AG20443 (cell line): ENCODE data around the gene OGFOD1.
"Not testable (repeated sequence)": the region's sequence is repeated elsewhere in the genome, so short reads cannot be mapped to it uniquely, and the experiment has no call there.

Source experiments
- DNase-seq: peaks from one replicate; pipeline ENCODE4 v3.0.0; 2012; ENCODE audit warnings: low spot score, mixed read lengths

The OGFOD1 gene

GRCh38 chr16:56480776-56481467, 29.6 kb downstream of the OGFOD1 start:
- DNase-seq, result no peak

DNA sequence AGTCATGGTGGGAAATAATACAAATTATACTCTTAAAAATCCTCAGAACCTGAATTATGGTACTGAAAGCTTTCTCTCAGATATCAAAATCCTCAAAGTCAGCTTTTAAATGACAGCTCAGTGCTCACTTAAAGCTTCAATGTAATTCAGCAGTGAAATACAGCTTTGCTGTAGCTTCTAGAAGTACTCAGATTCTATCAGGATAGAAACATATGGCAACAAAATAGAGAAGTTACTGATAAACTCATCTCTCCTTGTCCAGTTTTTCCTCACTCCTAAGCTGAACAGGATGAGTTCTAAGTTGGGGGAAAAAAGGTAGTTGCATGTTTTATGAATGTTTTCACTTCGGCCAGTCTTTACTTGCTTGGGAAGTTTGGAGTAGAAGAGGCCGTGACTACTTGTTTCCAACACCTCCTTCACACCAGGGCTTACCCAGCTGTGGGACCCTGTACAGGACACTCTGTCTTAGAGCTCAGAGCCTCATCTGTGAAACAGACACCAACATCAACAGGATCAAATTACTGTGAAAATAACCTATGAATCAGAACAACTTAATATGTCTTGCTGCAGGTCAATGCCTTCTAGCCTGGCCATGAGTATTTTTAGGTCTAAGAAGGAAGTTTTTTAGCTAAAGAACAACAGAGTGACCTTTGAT, 30.2 kb downstream of the OGFOD1 start:
- no peak for DNase-seq

DNA sequence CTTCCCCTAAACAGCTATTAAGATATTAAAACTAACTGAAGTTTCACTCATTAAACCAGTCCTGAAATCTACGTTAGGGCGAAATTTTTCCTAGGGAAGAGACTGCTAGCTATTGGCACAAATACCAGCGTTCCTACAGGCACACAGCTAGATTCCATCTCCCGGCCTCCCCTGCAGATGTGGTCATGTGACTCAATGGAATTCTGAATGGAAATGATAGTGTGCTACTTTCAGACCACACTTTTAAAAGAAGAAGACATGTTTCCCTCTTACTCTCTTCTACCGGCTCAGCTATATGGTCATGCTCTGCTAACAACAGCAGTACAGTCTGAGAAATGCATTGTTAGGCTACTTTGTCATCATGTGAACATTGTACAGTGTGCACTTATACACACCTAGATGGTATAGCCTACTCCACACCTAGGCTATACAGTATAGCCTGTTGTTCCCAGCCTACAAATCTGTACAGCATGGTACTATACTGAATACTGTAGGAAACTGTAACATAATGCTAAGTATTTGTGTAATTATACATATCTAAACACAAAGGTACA, 31.4 kb downstream of the OGFOD1 start:
- no peak for DNase-seq

- DNase-seq, result no peak
These were observed 32.0 kb downstream of the OGFOD1 start for GRCh38 chr16:56483394-56483793.

DNA sequence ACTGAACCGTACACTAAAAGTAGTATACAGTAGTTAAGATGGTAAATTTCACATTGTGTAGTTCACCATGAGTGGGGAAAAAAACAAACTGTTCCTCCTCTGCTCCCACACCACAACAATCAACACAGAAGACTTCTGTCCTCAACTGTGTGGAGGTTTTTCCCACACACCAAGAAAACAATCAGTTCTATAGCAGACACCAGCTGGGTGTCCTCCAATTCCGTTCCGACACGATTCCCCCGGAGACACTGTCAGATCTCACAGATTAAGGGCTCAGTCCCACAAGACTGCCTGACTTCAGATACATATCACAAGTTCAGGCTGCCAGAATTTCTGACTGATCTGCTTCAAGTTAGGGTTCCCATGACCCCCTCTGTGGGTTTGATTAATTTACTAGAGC, 36.7 kb downstream of the OGFOD1 start:
- DNase-seq, result no peak

DNA sequence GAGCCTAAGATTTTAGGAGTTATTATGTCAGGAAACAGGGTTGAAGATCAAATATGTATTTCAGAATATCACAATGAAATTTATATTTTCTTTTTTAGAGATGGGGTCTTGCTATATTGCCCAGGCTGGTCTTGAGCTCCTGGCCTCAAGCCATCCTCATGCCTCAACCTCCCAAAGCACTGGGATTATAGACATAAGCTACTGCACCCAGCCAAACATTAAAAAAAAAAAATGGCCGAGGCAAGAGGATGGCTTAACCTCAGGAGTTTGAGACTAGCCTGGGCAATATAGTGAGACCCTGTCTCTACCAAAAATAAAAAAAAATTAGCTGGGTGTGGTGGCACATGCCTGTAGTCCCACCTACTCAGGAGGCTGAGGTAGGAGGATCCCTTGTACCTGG, 37.5 kb downstream of the OGFOD1 start:
- not testable (repeated sequence) for DNase-seq

- no peak for DNase-seq
These were observed 40.4 kb downstream of the OGFOD1 start for GRCh38 chr16:56491657-56492261.

DNA sequence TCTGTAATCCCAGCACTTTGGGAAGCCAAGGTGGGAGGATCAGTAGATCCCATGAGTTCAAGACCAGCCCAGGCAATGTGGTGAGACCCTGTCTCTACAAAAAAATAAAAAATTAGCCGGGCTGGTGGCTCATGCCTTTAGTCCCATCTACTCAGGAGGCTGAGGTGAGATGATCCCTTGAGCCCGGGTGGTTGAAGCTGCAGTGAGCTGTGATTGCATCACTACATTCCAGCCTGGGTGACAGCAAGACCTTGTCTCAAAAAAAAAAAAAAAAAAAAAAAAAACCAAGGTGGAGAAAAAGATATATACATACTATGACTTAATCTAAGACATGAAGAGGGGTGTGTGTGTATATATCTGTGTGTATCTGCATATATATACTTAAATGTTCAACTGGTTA, 41.8 kb downstream of the OGFOD1 start:
- no peak for DNase-seq

DNA sequence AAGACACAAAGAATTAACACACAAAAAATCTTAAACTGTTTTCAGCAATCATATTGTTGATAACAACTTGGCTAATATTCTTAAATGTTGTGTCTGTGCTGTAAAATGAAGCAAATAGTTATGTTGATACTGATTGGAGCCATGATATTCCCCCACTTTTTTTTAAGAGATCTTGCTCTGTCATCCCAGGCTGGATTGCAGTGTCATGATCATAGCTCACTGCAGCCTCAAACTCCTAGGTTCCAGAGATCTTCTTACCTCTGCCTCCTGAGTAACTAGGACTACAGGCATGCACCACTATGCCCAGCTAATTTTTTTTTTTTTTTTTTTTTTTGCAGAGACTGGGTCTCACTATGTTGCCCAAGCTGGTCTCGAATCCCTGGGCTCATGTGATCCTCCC, 42.5 kb downstream of the OGFOD1 start:
- no peak for DNase-seq

DNA sequence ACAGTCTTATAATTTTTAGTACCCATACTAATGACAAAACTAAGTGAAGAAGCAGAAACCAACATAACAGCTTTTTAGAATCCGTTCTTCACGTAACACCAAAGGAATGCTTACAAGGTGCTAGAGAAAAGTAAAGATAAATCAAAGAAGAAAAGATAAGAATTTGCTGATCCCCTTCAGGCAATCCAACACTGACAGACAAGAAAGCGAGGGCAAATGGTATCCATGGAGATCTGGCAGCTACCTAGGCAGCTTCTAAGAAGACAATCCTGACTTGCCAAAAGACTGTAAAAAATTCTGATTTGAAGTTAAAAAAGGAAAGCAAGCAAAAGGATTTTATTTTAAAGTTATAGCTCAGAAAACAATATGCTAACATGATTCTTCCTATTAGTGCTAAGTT, 53.8 kb downstream of the OGFOD1 start:
- DNase-seq, result no peak

DNA sequence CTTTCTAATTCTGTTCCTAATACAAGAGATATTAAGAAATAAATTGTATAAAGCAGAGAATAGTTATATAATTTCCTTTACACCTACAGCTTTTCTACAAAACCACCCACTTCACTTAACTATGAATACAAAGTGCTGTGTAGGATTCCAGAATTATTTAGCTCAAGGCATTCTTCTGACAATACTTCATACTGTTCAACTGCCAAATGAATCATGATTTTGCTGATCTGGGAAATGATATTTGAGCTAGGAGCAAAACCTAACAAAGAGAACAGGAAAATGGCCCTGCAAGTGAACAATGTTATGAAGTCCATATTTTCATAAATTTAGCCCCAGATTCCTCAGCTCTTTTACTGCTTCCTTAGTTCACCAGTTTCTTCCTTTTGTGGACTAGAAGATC, 55.6 kb downstream of the OGFOD1 start:
- DNase-seq, result peak; percentile 62

DNA sequence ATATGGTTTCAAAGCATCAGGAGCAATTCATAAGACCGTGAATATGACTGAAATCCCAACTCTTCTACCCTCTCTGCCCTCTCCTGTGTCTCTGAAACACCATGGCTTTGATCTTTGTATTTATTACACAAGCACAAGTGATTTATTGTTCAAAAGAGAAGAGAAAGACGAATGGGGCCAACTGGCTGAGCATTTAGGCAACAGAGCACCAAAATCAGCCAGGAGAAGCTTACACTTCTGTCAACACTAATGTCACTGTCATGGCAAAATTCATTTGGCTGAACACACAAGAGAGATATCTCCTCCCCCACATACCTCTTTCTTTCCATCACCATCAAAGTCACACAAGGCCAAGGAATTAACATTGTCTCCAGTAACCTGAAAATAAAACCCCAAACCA, 59.2 kb downstream of the OGFOD1 start:
- DNase-seq, result no peak

DNA sequence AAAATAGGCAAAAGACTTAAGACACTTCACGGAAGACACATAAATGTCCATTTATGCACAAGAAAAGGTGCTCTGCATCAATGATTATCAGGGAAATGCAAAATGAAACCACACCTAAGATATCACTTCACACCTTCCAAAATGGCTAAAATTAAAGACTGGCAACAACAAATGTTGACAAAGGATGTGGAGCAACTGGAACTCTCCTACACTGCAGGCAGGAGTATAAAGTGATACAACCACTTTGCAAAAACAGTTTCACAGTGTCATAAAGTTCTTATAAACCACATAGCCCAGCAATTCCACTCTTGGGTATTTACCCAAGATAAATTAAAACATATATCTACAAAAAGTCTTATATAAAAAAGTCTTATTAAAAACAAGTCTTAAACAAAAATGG, 60.7 kb downstream of the OGFOD1 start:
- no peak for DNase-seq

DNA sequence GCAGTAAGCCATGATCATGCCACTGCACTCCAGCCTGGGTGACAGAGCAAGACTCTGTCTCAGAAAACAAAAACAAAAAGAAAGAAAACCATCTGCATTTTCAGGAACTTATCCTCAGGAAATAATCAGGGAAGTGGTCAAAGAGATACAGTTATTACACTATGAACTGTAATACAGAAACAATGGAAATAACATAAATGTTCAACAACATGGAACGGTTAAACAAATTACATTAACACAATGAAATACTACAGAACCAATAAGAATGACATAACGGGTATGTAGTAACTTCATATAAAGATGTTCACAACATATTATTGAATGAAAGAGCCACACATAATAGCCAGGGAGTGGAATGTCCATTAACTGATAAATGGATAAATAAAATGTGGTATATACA, 61.7 kb downstream of the OGFOD1 start:
- no peak for DNase-seq

DNA sequence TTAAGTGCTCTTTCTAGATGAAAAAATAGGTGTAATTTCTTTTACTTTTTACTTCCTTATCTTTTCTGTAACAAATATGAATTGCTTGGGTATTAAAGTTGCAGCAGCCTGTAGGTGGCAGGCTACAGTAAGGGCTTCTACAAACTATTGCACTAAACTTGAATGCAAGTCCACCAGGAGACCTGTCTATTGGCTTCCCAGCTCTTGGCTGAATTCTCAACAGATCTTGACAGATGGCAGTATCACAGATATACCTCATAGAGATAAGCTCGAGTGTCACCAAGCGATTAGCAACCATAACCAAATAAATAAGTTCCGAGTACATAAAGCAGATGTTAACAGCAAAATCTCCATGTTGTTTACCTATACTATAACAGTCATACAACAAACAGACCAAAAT, 62.6 kb downstream of the OGFOD1 start:
- DNase-seq, result peak; percentile 61

- no peak for DNase-seq
These were observed 63.5 kb downstream of the OGFOD1 start for GRCh38 chr16:56514845-56515244.

- DNase-seq, result no peak
These were observed 64.3 kb downstream of the OGFOD1 start for GRCh38 chr16:56515665-56516064.

DNA sequence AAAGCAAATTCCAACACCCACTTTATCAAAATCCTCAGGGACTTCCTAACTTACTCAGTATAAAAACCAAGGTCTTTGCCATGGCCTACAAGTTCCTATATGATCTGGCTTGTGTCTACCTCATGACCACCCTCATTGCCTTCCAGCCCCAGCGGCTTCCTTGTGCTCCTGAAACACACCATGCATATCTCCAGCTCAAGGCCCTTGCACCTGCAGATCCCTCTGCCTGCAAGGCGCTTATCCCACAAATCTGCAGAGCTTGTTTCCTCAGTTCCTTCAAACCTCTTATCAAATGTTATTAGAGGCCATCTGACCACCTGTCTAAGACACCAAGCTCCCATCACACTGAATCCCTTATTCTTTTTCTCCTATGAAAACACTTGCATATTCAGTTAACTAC, 65.9 kb downstream of the OGFOD1 start:
- DNase-seq, result no peak

- DNase-seq, result no peak
These were observed 67.1 kb downstream of the OGFOD1 start for GRCh38 chr16:56518425-56518824.

- DNase-seq, result peak; percentile 99
These were observed 68.3 kb downstream of the OGFOD1 start, which contains the start of gene BBS2 for GRCh38 chr16:56519459-56520250. BBS2 (minus strand) TSS chr16:56520024; CDS start chr16:56519862, 162 bp downstream.

- no peak for DNase-seq
These were observed 68.9 kb downstream of the OGFOD1 start for GRCh38 chr16:56520251-56520577.

GRCh38 chr16:56525236-56525635, 73.9 kb downstream of the OGFOD1 start:
- peak; percentile 61 for DNase-seq
